Stimulated activated CD4-positive, alpha-beta T cell treated with anti-CD3 and anti-CD28 coated beads, Interleukin-2, amount 100 ng/mL, for 24 hours (primary cell): Measurements from ENCODE around the gene SORT1.
"Not testable (repeated sequence)": the region's sequence is repeated elsewhere in the genome, so short reads cannot be mapped to it uniquely, and the experiment has no call there.

Source experiments
- DNase-seq, 2 donors: peaks; one replicate each; pipeline ENCODE4 v3.0.0-alpha.2; 2020

The SORT1 gene

DNA sequence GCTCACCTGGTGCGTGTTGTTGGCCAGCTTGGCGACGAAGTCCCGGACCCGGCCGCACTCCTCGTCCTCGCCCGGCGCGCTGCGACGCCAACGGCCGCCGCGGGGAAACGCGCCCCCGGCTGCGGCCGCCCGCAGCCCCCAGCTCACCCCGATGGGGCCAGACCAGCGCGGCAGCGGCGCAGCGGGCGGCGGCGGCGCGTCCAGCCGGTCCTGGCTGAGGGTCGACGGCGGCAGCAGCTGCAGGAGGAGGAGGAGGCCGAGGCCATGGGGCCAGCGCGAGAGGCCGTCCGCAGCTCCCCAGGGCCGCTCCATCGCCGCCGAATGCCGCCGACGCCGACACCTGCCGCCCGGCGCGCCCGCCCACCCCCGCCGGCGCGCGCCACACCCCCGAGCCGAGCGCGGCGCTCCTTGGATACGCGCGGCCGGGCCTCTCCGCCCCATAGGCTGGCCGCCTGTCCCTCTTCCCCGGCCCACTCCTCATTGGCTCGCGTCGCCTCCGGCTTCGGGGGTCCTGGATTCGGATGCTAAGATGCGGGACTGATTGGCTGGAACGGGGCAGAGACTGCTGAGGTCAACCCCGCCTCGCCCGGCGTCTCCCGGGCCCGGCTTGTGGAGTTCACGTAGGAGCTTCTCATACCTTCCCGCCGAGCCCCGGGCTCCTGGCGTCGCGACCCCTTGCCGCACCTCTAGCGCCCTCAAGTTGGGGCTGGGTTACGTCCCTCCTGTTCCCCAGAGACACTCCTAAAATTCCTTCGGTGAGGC lies at the start of gene SORT1:
Gene SORT1 (minus strand): TSS at position 338 of the 762 bp plus-strand sequence. CDS start 26 bp downstream, at position 312.
- DNase-seq: peak; percentile 55 to 70

DNA sequence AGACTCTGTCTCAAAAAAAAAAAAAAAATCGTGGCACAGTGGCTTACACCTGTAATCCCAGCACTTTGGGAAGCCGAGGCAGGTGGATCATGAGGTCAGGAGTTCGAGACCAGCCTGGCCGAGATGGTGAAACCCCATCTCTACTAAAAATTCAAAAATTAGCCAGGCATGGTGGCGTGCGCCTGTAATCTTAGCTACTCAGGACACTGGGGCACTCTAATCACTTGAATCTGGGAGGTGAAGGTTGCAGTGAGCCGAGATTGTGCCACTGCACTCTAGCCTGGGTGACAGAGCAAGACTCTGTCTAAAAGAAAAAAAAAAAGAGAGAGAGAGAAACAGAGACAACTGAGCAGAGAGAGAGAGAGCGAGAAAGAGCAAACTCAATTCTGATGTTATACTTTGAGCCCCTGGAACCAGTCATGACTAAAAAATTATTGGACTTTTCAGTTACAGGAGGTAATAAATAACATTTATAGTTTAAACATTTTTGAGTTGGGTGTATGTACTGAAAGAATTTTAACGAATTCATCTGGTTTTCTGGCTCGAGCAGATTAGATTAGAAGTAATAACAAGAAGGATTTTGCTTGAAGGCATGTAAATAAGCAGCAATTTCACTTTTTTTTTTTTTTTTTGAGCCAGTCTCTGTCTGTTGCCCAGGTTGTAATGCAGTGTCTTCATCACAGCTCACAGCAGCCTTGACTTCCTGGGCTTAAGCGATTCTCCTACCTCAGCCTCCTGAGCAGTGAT lies 48.4 kb upstream of the SORT1 start:
- not testable (repeated sequence) for DNase-seq

DNA sequence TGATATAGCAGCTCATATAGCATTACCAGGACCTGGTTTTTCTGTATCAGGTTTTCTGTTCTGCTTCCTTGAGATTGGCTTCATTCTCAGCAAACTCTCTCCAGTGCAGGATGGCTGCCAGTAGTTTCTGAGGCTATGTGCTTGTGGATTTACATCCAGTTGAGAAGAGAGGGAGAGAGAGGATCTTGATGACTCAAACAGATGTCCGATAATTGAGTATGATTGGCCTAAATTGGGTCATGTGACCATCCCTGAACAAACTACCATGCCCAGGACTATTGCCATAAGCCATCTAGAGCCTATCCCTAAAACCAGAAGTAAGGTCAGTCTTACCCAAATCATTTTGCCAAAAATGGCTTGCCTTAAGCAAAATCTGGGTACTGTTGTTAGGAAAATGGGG lies 46.6 kb upstream of the SORT1 start:
- no peak for DNase-seq

DNA sequence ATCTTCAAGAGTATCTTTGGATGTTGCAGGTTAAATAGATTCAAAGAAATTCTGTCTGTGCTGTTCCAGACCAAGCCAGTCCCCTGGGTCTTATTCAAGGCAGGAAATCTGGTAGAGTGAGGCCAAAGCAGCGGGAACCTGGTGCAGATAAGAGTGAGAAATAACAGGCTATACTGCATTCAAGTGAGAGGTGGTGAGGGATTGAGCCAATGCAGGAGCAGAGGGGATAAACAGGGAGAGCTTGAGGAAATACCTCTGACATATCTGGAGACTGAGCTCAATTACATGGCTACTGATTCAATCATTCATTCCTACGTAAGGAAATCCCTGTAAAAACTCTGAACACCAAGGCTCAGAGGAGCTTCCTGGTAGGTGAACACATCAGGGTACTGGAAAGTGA lies 45.8 kb upstream of the SORT1 start:
- DNase-seq: no peak

DNA sequence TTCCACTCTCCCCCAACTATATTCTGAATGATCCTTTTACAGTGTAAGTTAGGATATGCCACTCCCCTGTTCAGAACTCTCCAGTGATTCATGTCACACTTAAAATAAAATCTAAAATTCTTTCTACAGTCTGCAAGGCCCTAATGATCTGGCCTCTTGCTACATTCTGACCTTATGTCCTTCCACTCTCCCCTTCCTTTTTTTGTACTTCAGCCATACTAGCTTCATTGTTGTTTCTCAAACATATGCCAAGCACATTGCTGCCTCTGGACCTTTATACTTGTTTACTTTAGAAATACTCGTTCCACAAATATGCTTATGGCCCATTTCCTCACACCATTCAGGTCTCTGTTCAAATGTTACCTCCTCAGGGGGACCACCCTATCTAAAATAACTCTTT lies 43.4 kb upstream of the SORT1 start:
- no peak for DNase-seq

DNA sequence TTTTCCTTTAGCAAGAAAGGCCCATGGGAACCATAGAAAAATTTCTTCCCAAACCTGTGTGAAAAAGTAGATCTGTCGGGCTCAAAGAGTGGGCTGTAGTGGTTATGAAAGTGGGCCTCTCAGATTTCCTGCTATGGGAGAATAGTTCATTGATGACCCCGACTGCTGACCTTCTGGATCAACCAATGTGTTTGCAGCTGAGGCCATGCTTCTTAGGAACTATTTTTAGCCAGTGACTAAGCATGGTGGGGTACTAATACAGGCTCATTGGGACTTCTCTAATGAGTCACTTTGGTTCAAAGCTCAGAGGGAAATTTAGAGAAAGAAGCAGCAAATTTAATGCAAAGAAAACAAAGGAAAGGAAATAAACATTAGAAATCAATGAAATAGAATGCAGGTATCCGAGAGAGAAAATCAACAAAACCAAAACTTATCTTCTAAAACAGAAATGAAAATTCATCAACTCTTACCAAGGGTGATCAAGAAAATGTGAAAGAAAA lies 41.1 kb upstream of the SORT1 start:
- DNase-seq: no peak

DNA sequence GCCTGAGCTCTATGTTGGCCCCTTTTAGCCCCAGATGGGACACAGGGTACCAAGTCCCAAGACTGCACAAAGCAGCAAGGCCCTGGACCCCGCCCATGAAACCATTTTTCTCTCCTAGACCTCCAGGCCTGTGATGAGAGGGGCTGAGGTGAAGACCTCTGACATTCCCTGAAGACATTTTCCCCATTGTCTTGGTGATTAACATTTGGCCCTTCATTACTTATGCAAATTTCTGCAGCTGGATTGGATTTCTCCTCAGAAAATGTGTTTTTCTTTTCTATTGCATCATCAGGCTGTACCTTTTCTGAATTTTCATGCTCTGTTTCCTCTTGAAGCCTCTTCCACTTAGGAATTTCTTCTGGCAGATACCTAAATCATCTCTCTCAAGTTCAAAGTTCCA lies 36.8 kb upstream of the SORT1 start:
- no peak for DNase-seq

DNA sequence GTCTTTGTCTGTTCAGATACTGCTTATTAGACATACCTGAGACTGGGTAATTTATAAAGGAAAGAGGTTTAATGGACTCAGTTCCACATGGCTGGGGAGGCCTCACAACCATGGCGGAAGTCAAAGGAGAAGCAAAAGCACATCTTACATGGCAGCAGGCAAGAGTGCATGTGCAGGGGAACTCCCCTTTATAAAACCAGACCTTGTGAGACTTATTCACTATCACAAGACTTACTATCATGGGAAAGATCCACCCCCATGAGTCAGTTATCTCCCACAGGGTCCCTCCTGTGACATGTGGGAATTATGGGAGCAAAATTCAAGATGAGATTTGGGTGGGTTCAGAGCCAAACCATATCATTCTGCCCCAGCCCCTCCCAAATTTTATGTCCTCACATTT lies 35.6 kb upstream of the SORT1 start:
- no peak for DNase-seq

DNA sequence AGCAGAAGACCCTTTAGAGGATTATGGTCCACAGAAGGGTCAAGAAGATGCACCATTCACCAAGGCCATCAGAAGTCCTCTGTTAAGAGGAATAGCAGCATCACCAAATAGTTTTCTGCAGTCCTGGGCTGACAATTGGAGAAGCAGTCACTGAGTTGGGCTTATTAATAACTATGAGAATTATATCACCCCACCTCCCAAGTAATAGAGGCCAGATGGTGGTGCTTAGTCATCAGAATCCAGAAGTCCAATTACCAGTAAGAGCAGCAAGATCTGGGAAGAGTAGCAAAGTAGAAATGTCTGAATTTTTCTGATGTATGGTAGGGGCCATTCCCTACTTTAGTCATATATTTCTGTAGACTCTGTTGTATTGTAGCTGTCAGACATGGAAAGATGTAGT lies 34.6 kb upstream of the SORT1 start:
- DNase-seq: no peak

DNA sequence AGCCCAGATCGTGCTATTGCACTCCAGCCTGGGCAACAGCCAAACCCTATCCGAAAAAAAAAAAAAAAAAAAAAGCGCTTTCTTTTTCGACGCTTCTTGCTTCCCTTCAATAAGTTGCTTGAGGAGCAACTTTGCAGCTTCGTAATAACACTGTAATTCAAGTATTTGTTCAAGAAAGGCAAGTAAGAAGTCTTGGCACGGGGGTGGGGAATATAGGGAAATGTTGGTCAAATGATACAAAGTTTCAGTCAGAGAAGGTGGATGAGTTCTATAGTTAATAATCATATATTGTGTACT lies 29.4 kb upstream of the SORT1 start:
- no peak for DNase-seq

DNA sequence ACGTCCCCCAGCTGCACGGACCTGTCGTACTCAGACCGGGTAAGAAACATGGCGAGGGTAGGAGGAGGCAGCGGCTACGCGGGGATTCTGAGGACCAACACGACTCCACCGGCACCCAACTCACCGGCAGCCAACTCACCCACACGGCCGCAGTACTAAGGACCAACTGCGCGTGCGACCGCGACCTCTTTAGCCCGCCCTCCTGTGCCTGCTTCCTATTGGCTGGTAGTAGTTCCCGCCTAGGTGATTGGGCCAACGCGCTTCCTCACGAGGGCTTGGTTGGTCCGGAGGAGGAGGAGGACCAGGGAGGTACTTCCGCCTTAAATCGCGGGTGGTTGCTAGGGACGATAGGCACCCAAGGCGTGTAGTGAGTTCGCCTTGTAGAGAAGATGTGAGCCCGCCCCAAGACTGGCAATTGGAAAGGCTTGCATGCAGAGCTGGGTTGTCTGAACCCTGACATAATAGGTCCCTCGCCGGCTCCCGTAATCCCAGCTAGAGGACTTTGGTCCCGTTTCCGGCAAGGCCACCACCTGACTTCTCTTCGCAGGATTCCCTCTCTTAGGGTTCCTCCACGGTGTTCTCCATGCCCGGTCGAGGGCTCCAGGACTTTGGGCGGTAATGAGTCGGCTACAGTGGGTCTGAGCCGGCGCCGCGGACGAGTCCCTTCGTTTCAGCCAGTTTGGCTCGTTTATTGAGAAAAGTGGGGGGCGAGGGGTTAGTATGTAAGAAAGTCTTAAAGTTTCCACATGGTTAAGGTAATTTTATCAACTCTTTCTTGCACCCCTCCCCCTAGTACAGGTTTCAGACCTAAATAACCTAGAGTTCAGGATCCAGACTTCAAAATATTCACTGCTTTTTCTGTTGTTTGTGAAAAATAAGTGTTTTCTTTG lies 28.8 kb upstream of the SORT1 start, which contains the start of gene PSMA5:
Gene PSMA5 (minus strand): TSS at position 168 of the 890 bp plus-strand sequence. CDS start 118 bp downstream, at position 50.
- peak; percentile 92 to 95 for DNase-seq

DNA sequence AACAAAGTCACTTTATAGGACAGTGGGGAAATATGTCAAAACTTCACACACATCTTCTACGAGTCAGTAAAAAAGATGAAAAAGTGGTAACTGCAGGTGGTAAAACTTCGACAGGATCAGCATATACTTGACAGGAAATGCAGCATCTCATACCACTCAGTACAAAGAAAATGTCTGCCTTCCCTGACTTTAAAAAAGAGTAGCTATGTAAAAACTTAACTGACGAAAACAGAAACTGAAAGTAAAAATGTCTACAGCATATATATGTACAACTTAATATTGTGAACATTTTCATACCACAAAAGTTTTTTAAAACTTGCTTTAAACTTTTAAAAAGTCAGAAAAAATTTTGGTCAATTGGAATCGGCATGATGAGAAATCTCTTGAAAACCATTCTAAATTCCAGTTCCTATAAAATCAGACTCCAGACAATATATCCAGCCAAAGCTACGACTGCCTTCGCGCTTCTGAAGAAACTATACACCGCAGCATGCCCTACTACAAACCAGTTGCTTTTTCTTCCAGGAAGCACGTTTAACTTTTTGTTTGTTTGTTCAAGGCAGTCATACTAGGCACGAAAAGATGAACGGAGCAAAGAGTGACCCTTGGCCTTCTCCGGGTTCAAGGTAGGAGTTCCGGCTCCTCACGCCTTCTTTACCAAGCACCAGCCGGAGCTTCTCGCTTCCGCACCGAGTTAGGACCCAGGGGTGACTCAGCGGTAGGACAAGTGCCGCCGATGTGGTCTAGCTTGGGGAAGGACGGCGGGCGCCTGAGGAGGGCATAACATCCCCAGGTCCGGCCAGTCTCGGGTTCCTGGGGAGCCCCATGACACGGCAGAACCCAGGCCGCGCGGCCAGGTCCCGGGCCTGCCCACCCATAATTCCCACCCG lies 27.9 kb upstream of the SORT1 start:
- DNase-seq: peak; percentile 66

DNA sequence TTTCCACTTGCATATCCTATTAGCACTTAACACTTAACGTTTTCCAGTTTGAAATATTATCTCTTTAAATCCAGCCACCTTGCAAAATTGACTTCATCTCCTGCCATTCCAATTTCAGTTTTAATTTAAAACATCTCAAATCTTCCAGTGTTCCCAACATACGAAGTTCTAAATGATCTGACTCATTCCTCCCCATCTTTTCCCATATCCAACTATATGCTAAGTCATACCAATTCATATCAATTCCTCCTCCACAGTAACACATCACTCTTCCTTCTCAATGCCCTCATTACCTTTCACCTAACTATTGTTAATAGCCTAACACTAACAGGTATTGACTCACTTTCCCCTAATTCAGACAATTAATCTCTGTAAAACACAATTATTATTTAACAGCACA lies 25.8 kb upstream of the SORT1 start:
- DNase-seq: no peak

DNA sequence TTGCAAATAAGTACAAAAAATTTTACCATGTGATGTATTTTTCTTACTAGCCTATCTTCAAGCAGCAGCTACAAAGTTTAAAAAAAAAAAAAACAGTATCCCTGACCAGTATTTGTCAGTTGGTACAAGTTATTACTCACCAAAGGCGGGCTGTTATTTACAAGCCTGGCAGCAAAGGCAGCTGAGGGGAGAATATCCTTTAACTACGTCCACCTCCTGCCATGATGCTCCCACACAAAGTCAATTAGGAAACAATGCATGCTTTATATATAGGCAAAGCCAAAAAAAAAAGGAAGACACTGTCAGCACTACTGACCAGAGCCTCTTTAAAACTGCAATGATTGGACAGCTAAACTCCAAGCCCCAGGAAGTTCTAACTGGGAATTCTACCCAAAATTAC lies 14.8 kb upstream of the SORT1 start:
- no peak for DNase-seq

DNA sequence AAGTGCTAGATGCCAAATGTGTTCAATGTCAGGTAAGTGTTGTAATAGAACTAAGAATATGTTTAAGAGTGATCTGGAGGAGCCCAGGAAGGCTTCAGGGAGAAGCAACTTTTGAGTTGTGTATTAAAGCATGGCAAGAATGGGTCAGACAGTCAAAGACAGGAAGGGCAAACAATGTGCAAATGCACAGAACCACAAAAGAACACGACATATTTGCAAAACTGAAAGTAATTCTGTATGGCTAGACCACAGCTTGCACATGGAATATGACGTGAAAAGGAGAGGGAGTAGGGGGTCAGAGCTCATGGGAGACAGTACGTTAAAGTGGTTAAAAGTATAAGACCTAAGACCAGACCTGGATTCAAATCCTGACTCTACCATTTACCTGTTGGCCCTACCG lies 7.1 kb upstream of the SORT1 start:
- no peak for DNase-seq

DNA sequence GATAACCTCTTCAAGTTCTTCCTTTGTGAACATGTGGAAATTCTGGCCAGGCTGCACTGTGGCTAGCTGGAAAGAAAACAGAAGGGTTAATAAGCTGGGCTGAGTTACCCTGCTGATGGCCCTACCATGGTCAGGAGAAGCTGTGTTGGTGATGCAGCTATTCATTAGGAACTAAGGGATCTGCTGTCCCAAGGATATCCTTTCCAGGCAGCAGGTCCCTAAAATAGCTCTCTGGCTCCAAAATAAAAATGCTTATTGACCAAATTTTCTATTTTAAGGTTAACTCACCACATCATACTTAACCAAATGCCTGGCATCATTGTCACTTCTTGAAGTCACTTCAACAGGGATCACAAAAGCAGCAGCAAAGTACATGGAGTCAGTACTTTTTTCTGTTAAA lies 4.3 kb upstream of the SORT1 start:
- DNase-seq: no peak

DNA sequence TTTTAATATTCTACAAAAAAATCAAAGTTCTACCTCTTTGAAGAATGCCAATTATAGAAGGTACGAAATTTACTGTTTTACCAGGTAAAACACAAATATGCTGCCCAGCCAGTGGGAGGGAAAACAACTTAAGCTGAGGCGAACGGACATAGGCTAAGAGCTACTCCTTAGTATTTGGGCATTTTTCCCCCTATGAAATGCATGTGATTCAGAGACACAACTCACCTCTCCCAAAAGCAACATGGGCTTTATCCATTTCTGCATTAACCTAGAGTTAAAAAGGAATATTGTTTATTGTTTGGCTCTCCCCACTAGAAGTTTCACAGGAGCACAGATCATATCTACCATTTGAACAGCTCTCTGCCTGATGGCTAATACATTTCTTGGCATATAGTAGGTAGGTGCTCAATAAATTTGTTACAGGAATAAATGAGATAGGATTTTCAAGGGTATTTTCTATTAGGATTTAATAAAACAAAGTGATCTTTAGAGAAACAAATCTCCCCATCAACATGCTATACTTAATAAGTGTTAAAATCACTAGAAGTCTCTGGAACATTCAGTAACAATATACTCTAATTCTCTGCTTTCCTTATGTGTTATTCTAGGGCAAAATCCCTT lies 2.4 kb upstream of the SORT1 start:
- DNase-seq: no peak

DNA sequence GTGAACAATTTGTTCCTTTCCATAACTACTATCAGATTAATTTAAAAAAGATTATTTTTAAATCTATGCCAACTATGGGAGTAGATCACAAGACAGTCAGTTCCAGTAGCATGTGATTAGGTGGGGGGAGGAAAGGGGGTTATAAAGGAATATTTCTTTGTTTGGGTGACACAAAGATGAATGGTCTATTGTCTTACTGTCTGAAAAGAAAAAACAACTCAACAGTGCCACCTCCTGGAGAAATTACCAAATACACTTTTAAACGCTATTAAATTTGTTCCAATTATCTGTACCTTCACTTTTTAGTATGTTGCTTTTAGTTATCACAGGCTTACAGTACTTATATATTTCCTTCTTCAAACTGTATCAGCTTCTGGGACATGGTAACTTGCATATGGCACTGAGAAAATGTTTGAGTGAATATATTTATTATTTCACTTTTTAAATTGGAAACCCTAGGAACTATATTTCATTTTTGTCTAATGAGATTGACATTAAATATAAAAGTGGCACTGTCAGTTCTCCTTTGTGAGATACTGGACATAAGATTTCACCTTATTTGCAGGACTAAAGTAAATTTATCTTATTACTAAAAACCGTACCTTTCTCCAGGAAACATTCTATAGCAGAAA lies 1.7 kb upstream of the SORT1 start:
- no peak for DNase-seq

DNA sequence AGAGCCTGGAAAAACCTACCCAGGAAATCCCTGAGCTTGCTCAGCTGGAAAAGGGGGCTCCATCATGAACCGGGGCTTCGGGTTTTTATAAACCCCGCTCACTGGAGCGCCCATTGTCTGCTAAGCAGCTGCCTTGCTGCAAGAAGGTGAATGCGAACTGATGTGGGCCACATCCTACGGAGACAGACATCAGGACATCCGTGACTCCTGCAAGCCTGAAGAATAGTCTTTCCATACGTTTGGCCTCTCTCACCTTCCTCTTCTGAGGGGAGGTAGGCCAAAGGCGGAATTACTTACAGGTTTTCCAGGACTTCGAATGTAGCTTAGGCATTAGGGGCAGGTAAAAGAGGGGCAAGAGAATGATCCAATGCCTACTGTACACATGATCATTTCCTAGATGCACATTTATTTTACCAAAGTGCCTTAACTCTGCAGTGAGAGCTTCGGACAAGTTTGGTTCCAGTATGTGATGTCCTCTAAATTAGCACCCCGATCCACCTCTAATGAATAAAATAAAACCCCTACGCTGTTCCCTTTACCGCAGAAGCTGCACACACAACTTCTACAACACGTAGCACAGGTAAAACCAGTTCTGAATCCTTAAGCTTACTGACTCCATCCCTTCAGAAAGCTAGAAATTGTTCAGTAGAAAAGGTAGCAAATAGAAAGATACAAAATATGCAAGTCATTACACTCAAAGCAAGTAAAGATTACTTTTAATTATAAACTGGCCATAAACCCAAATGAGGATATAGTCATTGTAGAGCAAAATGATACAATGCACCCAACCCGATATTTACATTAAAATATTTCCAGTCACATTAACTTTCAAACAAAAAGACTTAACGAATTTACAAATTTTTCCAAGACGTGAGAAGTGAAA lies 866 bp upstream of the SORT1 start:
- DNase-seq: no peak
